HepG2 (cell line): ENCODE data around the gene PFN4. TPM values are rescaled to one million over a fixed set of nuclear protein-coding genes. Genes with fewer than 3 reads are reported as not detected.
A peak's percentile ranks its signal among the peaks of the same experiment; 100 is the strongest.

ENCODE experiments used
- AHR ChIP-seq: IDR thresholded peaks from 2 replicates; pipeline ENCODE4 v1.6.1; 2018; ENCODE audit warnings: missing genetic modification reagents, missing compliant biosample characterization
- ATF1 ChIP-seq: IDR thresholded peaks from 2 replicates; pipeline ENCODE4 v1.6.1; 2016; ENCODE audit warnings: mild to moderate bottlenecking, control low read depth
- CENPX ChIP-seq: sonication (generic); formaldehyde crosslinking; IDR thresholded peaks from 2 replicates; pipeline ENCODE4 v1.9.0; 2021; ENCODE audit warnings: mild to moderate bottlenecking, missing genetic modification reagents, moderate library complexity
- DNMT3B ChIP-seq: conservative IDR thresholded peaks from 2 replicates; pipeline ENCODE4 v1.6.1; 2016; ENCODE audit warnings: missing biosample characterization, control low read depth
- FOXO1 ChIP-seq: sonication (generic); formaldehyde crosslinking; IDR thresholded peaks from 2 replicates; pipeline ENCODE4 v1.4.0; 2020; ENCODE audit warnings: missing genetic modification reagents
- HDAC2 ChIP-seq: sonication (generic); formaldehyde crosslinking; IDR thresholded peaks from 2 replicates; pipeline ENCODE4 v1.4.0; 2020; ENCODE audit warnings: missing genetic modification reagents
- HOXA9 ChIP-seq: sonication (generic); formaldehyde crosslinking; IDR thresholded peaks from 2 replicates; pipeline ENCODE4 v1.8.1; 2022; ENCODE audit warnings: missing genetic modification reagents, mild to moderate bottlenecking, moderate library complexity, borderline replicate concordance
- HOXD1 ChIP-seq: sonication (generic); formaldehyde crosslinking; IDR thresholded peaks from 2 replicates; pipeline ENCODE4 v1.5.0; 2020; ENCODE audit warnings: missing genetic modification reagents
- IKZF5 ChIP-seq: IDR thresholded peaks from 2 replicates; pipeline ENCODE4 v1.6.1; 2018; ENCODE audit warnings: missing genetic modification reagents, mild to moderate bottlenecking, missing compliant biosample characterization
- JUND ChIP-seq: sonication (generic); formaldehyde crosslinking; IDR thresholded peaks from 2 replicates; pipeline ENCODE4 v1.8.0; 2022; ENCODE audit warnings: mild to moderate bottlenecking, missing genetic modification reagents
- NCOA5 ChIP-seq: sonication (generic); formaldehyde crosslinking; IDR thresholded peaks from 2 replicates; pipeline ENCODE4 v1.4.0; 2020; ENCODE audit warnings: missing genetic modification reagents
- NFATC3 ChIP-seq: sonication (generic); formaldehyde crosslinking; IDR thresholded peaks from 2 replicates; pipeline ENCODE4 v1.5.1; 2020; ENCODE audit warnings: mild to moderate bottlenecking, missing genetic modification reagents
- NFE2L1 ChIP-seq: sonication (generic); formaldehyde crosslinking; IDR thresholded peaks from 2 replicates; pipeline ENCODE4 v1.4.0; 2020; ENCODE audit warnings: missing genetic modification reagents, mild to moderate bottlenecking, borderline replicate concordance
- NR1H2 ChIP-seq: sonication (generic); formaldehyde crosslinking; IDR thresholded peaks from 2 replicates; pipeline ENCODE4 v1.8.1; 2022; ENCODE audit warnings: low read depth, missing genetic modification reagents, borderline replicate concordance
- RXRA ChIP-seq: sonication (generic); formaldehyde crosslinking; IDR thresholded peaks from 2 replicates; pipeline ENCODE4 v1.5.1; 2020; ENCODE audit warnings: missing genetic modification reagents
- SNAI1 ChIP-seq: sonication (generic); formaldehyde crosslinking; IDR thresholded peaks from 2 replicates; pipeline ENCODE4 v1.5.0; 2020; ENCODE audit warnings: mild to moderate bottlenecking, missing genetic modification reagents, borderline replicate concordance
- TMF1 ChIP-seq: sonication (generic); formaldehyde crosslinking; IDR thresholded peaks from 2 replicates; pipeline ENCODE4 v1.8.1; 2022; ENCODE audit warnings: low read depth, missing genetic modification reagents
- UBTF ChIP-seq: sonication (generic); formaldehyde crosslinking; IDR thresholded peaks from 2 replicates; pipeline ENCODE4 v1.4.0; 2020; ENCODE audit warnings: mild to moderate bottlenecking, missing genetic modification reagents
- ZBTB3 ChIP-seq: sonication (generic); formaldehyde crosslinking; IDR thresholded peaks from 2 replicates; pipeline ENCODE4 v1.4.0; 2020; ENCODE audit warnings: low read depth, mild to moderate bottlenecking, moderate library complexity, missing genetic modification reagents, borderline replicate concordance
- ZNF282 ChIP-seq: fragments of 450-650 bp; IDR thresholded peaks from 2 replicates; pipeline ENCODE4 v1.6.1; 2018; ENCODE audit not compliant: partially characterized antibody
- ZNF44 ChIP-seq: sonication (generic); formaldehyde crosslinking; IDR thresholded peaks from 2 replicates; pipeline ENCODE4 v1.5.1; 2020; ENCODE audit warnings: mild to moderate bottlenecking, missing genetic modification reagents
- ZNF562 ChIP-seq: sonication (generic); formaldehyde crosslinking; IDR thresholded peaks from 2 replicates; pipeline ENCODE4 v1.8.0; 2022; ENCODE audit warnings: missing genetic modification reagents, borderline replicate concordance
- ZNF589 ChIP-seq: sonication (generic); formaldehyde crosslinking; conservative IDR thresholded peaks from 2 replicates; pipeline ENCODE4 v1.8.0; 2022; ENCODE audit warnings: mild to moderate bottlenecking, moderate library complexity, missing genetic modification reagents
- ZNF597 ChIP-seq: sonication (generic); formaldehyde crosslinking; IDR thresholded peaks from 2 replicates; pipeline ENCODE4 v1.5.0; 2020; ENCODE audit warnings: missing genetic modification reagents
- ZNF740 ChIP-seq: sonication (generic); formaldehyde crosslinking; IDR thresholded peaks from 2 replicates; pipeline ENCODE4 v1.4.0; 2020; ENCODE audit warnings: missing genetic modification reagents
- ZNF850 ChIP-seq: sonication (generic); formaldehyde crosslinking; conservative IDR thresholded peaks from 2 replicates; pipeline ENCODE4 v1.9.0; 2021; ENCODE audit warnings: mild to moderate bottlenecking, missing genetic modification reagents
- ZSCAN21 ChIP-seq: sonication (generic); formaldehyde crosslinking; IDR thresholded peaks from 2 replicates; pipeline ENCODE4 v1.8.0; 2022; ENCODE audit warnings: mild to moderate bottlenecking, missing genetic modification reagents, moderate library complexity, borderline replicate concordance
- polyA plus RNA-seq, 8 experiments: library from polyadenylated mRNA; depleted of rRNA in 3 of 8; stranded (reverse) in 7 of 8; unstranded in 1 of 8; fragments of >200 nt; fragmentation: Illumina TruSeq in 4 of 8; extraction: Trizol in 4 of 8; gene quantifications; 2 replicates each; pipeline versions ENCODE4 v1.2.1 to v1.2.3, GENCODE V29; 2011 to 2016; ENCODE audit warnings: low read depth in 4 of 8, missing spikeins in 1 of 8, mixed read lengths in 1 of 8; ENCODE audit not compliant: insufficient read depth in 1 of 8
- total RNA-seq, 5 experiments: library from RNA; depleted of rRNA; stranded (reverse); fragments of >200 nt; fragmentation: Illumina TruSeq; extraction: Trizol; gene quantifications; 2 replicates each; pipeline ENCODE4 v1.2.3, GENCODE V29; 2016; ENCODE audit warnings: low read depth in 1 of 5

The PFN4 gene
- total and polyA plus RNA-seq, 2 of the 13 experiments (the other 11 are each of a cell fraction or from before 2014, with no cell fraction given), result 0.12 to 0.20 TPM

- TF ChIP-seq ZNF589 (CRISPR knock-in tag), result peak; percentile 93
- no peak; the same call in 1 of the 2 replicates for TF ChIP-seq SNAI1
- TF ChIP-seq ZNF282, result no peak
- TF ChIP-seq ATF1 (CRISPR knock-in tag), result no peak
- TF ChIP-seq ZNF740 (CRISPR knock-in tag), result peak; percentile 1; the same call in 1 of the 2 replicates
- TF ChIP-seq TMF1 (CRISPR knock-in tag), result no peak
- peak; percentile 57 for TF ChIP-seq FOXO1 (CRISPR knock-in tag)
- TF ChIP-seq CENPX, result no peak
- TF ChIP-seq DNMT3B (CRISPR knock-in tag), result no peak
- TF ChIP-seq IKZF5 (CRISPR knock-in tag), result no peak; the same call in 1 of the 2 replicates
- TF ChIP-seq ZNF562 (CRISPR knock-in tag), result no peak
- peak; percentile 91; the same call in 1 of the 2 replicates for TF ChIP-seq HOXA9
- TF ChIP-seq ZBTB3 (CRISPR knock-in tag), result no peak
- no peak for TF ChIP-seq NFE2L1 (CRISPR knock-in tag)
- no peak; the same call in 1 of the 2 replicates for TF ChIP-seq ZNF44 (CRISPR knock-in tag)
- no peak; the same call in 1 of the 2 replicates for TF ChIP-seq JUND
- TF ChIP-seq UBTF (CRISPR knock-in tag), result no peak; the same call in 1 of the 2 replicates
- TF ChIP-seq HOXD1, result no peak
- TF ChIP-seq ZNF597 (CRISPR knock-in tag), result no peak
- TF ChIP-seq AHR, result peak; percentile 23; the same call in 1 of the 2 replicates
- no peak; the same call in 1 of the 2 replicates for TF ChIP-seq RXRA
- peak; percentile 67; the same call in 1 of the 2 replicates for TF ChIP-seq HDAC2
- no peak for TF ChIP-seq NR1H2 (CRISPR knock-in tag)
- 0 out of 2 replicates have a peak, but pooled peaks have one; percentile 77 for TF ChIP-seq ZNF850 (CRISPR knock-in tag)
- no peak; the same call in none of the 2 replicates for TF ChIP-seq ZSCAN21 (CRISPR knock-in tag)
- no peak for TF ChIP-seq NFATC3
- TF ChIP-seq NCOA5 (CRISPR knock-in tag), result no peak
Measured at GRCh38 chr2:24083567-24084385, 39.4 kb downstream of the PFN4 start (continued).
